Thyroid gland (tissue), 4 donors: ENCODE results near the gene ARHGDIG.

Experiments
- POLR2A ChIP-seq, 2 donors: fragments of 450-650 bp; IDR thresholded peaks; one replicate each; pipeline ENCODE4 v1.6.1; 2017; ENCODE audit warnings: antibody characterized with exemption in 2 of 2, mild to moderate bottlenecking in 2 of 2, moderate library complexity in 1 of 2
- TF ChIP-seq, protein P1 (sequence below), 6 experiments: fragments of 200-600 bp in 3 of 6; fragments of 450-650 bp in 3 of 6; sonication (generic) in 3 of 6; IDR thresholded peaks; one replicate each; pipeline ENCODE4 v1.5.1; 2016 to 2019; ENCODE audit warnings: antibody characterized with exemption in 6 of 6, mild to moderate bottlenecking in 2 of 6, inconsistent platforms in 1 of 6, moderate library complexity in 1 of 6

DNA sequence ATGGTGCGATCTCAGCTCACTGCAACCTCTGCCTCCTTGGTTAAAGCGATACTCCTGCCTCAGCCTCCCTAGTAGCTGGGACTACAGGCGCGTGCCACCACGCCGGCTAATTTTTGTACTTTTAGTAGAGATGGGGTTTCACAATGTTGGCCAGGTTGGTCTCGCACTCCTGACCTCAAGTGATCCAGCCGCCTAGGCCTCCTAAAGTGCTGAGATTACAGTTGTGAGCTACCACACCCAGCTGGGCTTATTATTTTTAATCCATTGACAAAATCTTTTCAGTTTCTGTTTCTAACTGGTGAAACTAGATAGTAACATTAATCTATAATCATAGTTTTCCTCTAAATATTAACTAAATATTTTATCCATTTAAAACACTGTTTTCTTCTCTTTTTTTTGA is 39.8 kb upstream of the ARHGDIG start:
- TF ChIP-seq, protein P1, sequence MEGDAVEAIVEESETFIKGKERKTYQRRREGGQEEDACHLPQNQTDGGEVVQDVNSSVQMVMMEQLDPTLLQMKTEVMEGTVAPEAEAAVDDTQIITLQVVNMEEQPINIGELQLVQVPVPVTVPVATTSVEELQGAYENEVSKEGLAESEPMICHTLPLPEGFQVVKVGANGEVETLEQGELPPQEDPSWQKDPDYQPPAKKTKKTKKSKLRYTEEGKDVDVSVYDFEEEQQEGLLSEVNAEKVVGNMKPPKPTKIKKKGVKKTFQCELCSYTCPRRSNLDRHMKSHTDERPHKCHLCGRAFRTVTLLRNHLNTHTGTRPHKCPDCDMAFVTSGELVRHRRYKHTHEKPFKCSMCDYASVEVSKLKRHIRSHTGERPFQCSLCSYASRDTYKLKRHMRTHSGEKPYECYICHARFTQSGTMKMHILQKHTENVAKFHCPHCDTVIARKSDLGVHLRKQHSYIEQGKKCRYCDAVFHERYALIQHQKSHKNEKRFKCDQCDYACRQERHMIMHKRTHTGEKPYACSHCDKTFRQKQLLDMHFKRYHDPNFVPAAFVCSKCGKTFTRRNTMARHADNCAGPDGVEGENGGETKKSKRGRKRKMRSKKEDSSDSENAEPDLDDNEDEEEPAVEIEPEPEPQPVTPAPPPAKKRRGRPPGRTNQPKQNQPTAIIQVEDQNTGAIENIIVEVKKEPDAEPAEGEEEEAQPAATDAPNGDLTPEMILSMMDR (IDR thresholded peaks at IDR 0.05): no peak
- TF ChIP-seq POLR2A (IDR thresholded peaks at IDR 0.05): no peak
